Retinal pigment epithelial cell (primary cell): ENCODE data around the gene MIOX.

Experiments used
- DNase-seq: peaks from one replicate; pipeline ENCODE4 v3.0.0-alpha.2; 2010; ENCODE audit warnings: low read depth
- H3K4me3 ChIP-seq: 2 replicates; pipeline ENCODE4 v1.5.1; 2011; ENCODE audit warnings: mild to moderate bottlenecking, low read length, control low read depth, moderate library complexity
- CTCF ChIP-seq: conservative IDR thresholded peaks from 2 replicates; pipeline ENCODE4 v1.5.1; 2011; ENCODE audit warnings: low read depth, low read length, control low read depth, inconsistent platforms

Gene MIOX

GRCh38 chr22:50521710-50522109 lies 35.1 kb downstream of the MIOX start:
- DNase-seq: no peak
- no peak for TF ChIP-seq CTCF
- no peak overlapping the region for H3K4me3 ChIP-seq

- TF ChIP-seq CTCF: no peak
- DNase-seq: no peak
Observed at GRCh38 chr22:50522208-50522805, 35.6 kb downstream of the MIOX start.

GRCh38 chr22:50522806-50523438 lies 36.3 kb downstream of the MIOX start:
- H3K4me3 ChIP-seq: no peak overlapping the region
- DNase-seq: no peak
- no peak for TF ChIP-seq CTCF

More at GRCh38 chr22:50522208-50522805, 35.6 kb downstream of the MIOX start:
- H3K4me3 ChIP-seq: no peak overlapping the region

- H3K4me3 ChIP-seq: no peak overlapping the region
- no peak for DNase-seq
- TF ChIP-seq CTCF: no peak
Observed at GRCh38 chr22:50523458-50523805, 36.8 kb downstream of the MIOX start.

GRCh38 chr22:50523806-50524675 lies 37.4 kb downstream of the MIOX start:
- DNase-seq: no peak
- H3K4me3 ChIP-seq: peak overlapping the region; percentile 63
- TF ChIP-seq CTCF: no peak

GRCh38 chr22:50524676-50525103 lies 38.0 kb downstream of the MIOX start:
- no peak for TF ChIP-seq CTCF
- no peak for DNase-seq
- H3K4me3 ChIP-seq: peak overlapping the region; percentile 63
